Muscle of leg (tissue), 11 donors: ENCODE data around the gene EPM2A. TPM values are rescaled to one million over a fixed set of nuclear protein-coding genes. Genes with fewer than 3 reads are reported as not detected.
A peak's percentile ranks its signal among the peaks of the same experiment; 100 is the strongest.

Experiments
- DNase-seq: peaks from one replicate; pipeline ENCODE4 v3.0.0; 2013
- H3K27ac ChIP-seq: one replicate; pipeline ENCODE4 v1.5.1; 2013; ENCODE audit warnings: mild to moderate bottlenecking, low read length, control low read depth
- H3K27me3 ChIP-seq: one replicate; pipeline ENCODE4 v1.6.1; 2013; ENCODE audit warnings: low read length; ENCODE audit not compliant: control insufficient read depth, insufficient read depth
- H3K36me3 ChIP-seq: one replicate; pipeline ENCODE4 v1.6.1; 2013; ENCODE audit warnings: low read length; ENCODE audit not compliant: control insufficient read depth, insufficient read depth
- H3K4me1 ChIP-seq: one replicate; pipeline ENCODE4 v1.6.1; 2013; ENCODE audit warnings: low read length; ENCODE audit not compliant: control insufficient read depth, insufficient read depth
- H3K4me3 ChIP-seq: one replicate; pipeline ENCODE4 v1.5.1; 2013; ENCODE audit warnings: low read length, control low read depth
- H3K9me3 ChIP-seq: replicated peaks from 2 replicates; pipeline ENCODE4 v1.6.1; 2013; ENCODE audit warnings: low read depth, low read length; ENCODE audit not compliant: control insufficient read depth
- WGBS: methylation state at CpG from one replicate; pipeline ENCODE4 v1.1.5; 2013; ENCODE audit warnings: missing lambda C conversion rate; ENCODE audit not compliant: insufficient coverage; 5-methylcytosine and 5-hydroxymethylcytosine counted together
- polyA plus RNA-seq, 8 donors: library from polyadenylated mRNA; unstranded; fragments of 120-200 nt; gene quantifications; one replicate each; pipeline versions ENCODE4 v1.2.1 to v1.2.3, GENCODE V29; 2013; ENCODE audit warnings: inconsistent platforms in 1 of 8, low replicate concordance in 1 of 8; ENCODE audit not compliant: insufficient read length in 8 of 8, insufficient read depth in 1 of 8
- total RNA-seq: library from RNA; stranded (reverse); fragments of 120-200 nt; gene quantifications from one replicate; pipeline ENCODE4 v1.2.4, GENCODE V29; 2013

The EPM2A gene
- total and polyA plus RNA-seq, 9 donors: 11.4 to 18.0 (median 13.9) TPM

DNA sequence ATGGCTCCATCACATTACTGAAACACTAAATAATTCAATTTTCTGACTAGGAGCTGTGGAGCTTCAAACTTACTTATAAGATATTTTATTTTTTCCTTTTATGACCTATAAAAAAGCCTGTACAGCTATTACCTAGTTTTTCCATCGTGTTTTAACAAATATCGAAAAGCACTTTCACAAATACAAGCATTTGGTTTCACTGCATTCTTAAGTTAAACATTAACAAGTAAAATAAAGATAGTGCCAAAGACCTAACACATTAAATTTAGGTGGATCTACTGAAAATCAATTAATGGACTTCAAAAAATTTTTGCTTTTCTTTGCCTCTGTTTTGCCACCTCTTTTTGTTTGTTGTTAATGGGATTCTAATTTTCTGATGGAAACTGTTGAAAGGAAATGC is 83.3 kb downstream of the EPM2A start:
- H3K9me3 ChIP-seq: no peaks in the 10 kb centered on the region
- no CpG with 5 or more reads among the region's 2 CpGs for WGBS
- DNase-seq: no peak
- H3K4me3 ChIP-seq: no peak overlapping the region
- no peaks in the 10 kb centered on the region for H3K27me3 ChIP-seq
- H3K36me3 ChIP-seq: no peaks in the 10 kb centered on the region
- H3K4me1 ChIP-seq: no peaks in the 10 kb centered on the region
- no peak overlapping the region for H3K27ac ChIP-seq

DNA sequence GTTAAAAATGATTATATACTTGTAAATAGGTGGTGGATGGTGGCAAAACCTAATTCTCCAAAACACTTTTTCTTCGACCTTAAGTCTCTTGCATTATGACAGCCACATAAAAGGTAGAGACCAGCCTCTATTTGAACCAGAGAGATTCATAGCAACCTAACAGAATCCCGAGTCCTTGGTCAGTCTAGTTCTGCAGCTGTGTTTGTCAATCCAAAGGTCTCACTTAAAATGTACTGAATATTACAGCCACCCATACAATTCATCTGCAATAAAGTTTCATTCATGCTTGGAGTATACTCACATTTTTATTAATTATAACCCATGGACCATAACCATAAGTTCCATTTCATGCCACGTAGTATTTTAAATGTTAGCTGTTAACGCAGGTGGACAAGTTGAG is 87.2 kb downstream of the EPM2A start:
- Histone ChIP-seq H3K9me3 (no peaks in the 10 kb centered on the region), H3K4me1 (no peaks in the 10 kb centered on the region), H3K27ac (no peak overlapping the region), H3K4me3 (no peak overlapping the region), H3K27me3 (no peaks in the 10 kb centered on the region), H3K36me3 (no peaks in the 10 kb centered on the region)
- 100% methylated on average over 1 of the region's 4 CpGs for WGBS
- no peak for DNase-seq

GRCh38 chr6:145647602-145648001 is 87.7 kb downstream of the EPM2A start:
- no peaks in the 10 kb centered on the region for H3K36me3 ChIP-seq
- no CpG with 5 or more reads among the region's 1 CpG for WGBS

GRCh38 chr6:145643760-145644159 is 91.6 kb downstream of the EPM2A start:
- H3K9me3 ChIP-seq: no peaks in the 10 kb centered on the region
- H3K4me3 ChIP-seq: no peak overlapping the region
- H3K27me3 ChIP-seq: no peaks in the 10 kb centered on the region
- no peak overlapping the region for H3K27ac ChIP-seq
- no peaks in the 10 kb centered on the region for H3K4me1 ChIP-seq
- DNase-seq: no peak
- H3K36me3 ChIP-seq: no peaks in the 10 kb centered on the region
- no CpG with 5 or more reads among the region's 3 CpGs for WGBS

More at GRCh38 chr6:145647602-145648001, 87.7 kb downstream of the EPM2A start:
- no peaks in the 10 kb centered on the region for H3K9me3 ChIP-seq
- H3K4me3 ChIP-seq: no peak overlapping the region
- H3K27ac ChIP-seq: no peak overlapping the region
- no peaks in the 10 kb centered on the region for H3K4me1 ChIP-seq
- H3K27me3 ChIP-seq: no peaks in the 10 kb centered on the region
- no peak for DNase-seq

- Histone ChIP-seq H3K27ac (no peak overlapping the region), H3K4me3 (no peak overlapping the region), H3K36me3 (no peaks in the 10 kb centered on the region), H3K27me3 (no peaks in the 10 kb centered on the region), H3K9me3 (no peaks in the 10 kb centered on the region), H3K4me1 (no peaks in the 10 kb centered on the region)
- 48% methylated on average over 10 of the region's 11 CpGs for WGBS
- DNase-seq: peak; percentile 89
These were observed 101.2 kb downstream of the EPM2A start for GRCh38 chr6:145633981-145634627.

GRCh38 chr6:145632971-145633370 is 102.3 kb downstream of the EPM2A start:
- no peaks in the 10 kb centered on the region for H3K27me3 ChIP-seq

GRCh38 chr6:145631374-145631773 is 103.9 kb downstream of the EPM2A start:
- Histone ChIP-seq H3K27ac (no peak overlapping the region), H3K4me3 (no peak overlapping the region), H3K36me3 (no peaks in the 10 kb centered on the region), H3K9me3 (no peaks in the 10 kb centered on the region), H3K27me3 (no peaks in the 10 kb centered on the region), H3K4me1 (no peaks in the 10 kb centered on the region)
- no peak for DNase-seq

More at GRCh38 chr6:145632971-145633370, 102.3 kb downstream of the EPM2A start:
- no peak overlapping the region for H3K27ac ChIP-seq
- DNase-seq: no peak
- H3K4me3 ChIP-seq: no peak overlapping the region
- no peaks in the 10 kb centered on the region for H3K9me3 ChIP-seq
- no peaks in the 10 kb centered on the region for H3K36me3 ChIP-seq
- H3K4me1 ChIP-seq: no peaks in the 10 kb centered on the region
- WGBS: no CpG with 5 or more reads among the region's 6 CpGs

GRCh38 chr6:145630598-145630997 is 104.7 kb downstream of the EPM2A start:
- Histone ChIP-seq H3K36me3 (no peaks in the 10 kb centered on the region), H3K4me3 (no peak overlapping the region), H3K27ac (no peak overlapping the region), H3K9me3 (no peaks in the 10 kb centered on the region), H3K27me3 (no peaks in the 10 kb centered on the region), H3K4me1 (no peaks in the 10 kb centered on the region)
- WGBS: 88% methylated on average over 1 of the region's 3 CpGs
- no peak for DNase-seq

- 80% methylated on average over 2 of the region's 4 CpGs for WGBS
- Histone ChIP-seq H3K27me3 (no peaks in the 10 kb centered on the region), H3K36me3 (no peaks in the 10 kb centered on the region), H3K4me1 (no peaks in the 10 kb centered on the region), H3K9me3 (no peaks in the 10 kb centered on the region), H3K27ac (no peak overlapping the region), H3K4me3 (no peak overlapping the region)
- no peak for DNase-seq
These were observed 105.8 kb downstream of the EPM2A start for GRCh38 chr6:145629478-145629877.

- DNase-seq: no peak
- Histone ChIP-seq H3K9me3 (no peaks in the 10 kb centered on the region), H3K4me1 (no peaks in the 10 kb centered on the region), H3K36me3 (no peaks in the 10 kb centered on the region), H3K4me3 (no peak overlapping the region), H3K27me3 (no peaks in the 10 kb centered on the region), H3K27ac (no peak overlapping the region)
- WGBS: 88% methylated on average over 16 of the region's 17 CpGs
These were observed 107.9 kb downstream of the EPM2A start for GRCh38 chr6:145627451-145627850.

GRCh38 chr6:145626857-145627256 is 108.5 kb downstream of the EPM2A start:
- H3K4me3 ChIP-seq: no peak overlapping the region
- DNase-seq: no peak
- no peaks in the 10 kb centered on the region for H3K36me3 ChIP-seq
- no peaks in the 10 kb centered on the region for H3K27me3 ChIP-seq
- H3K4me1 ChIP-seq: no peaks in the 10 kb centered on the region
- no peaks in the 10 kb centered on the region for H3K9me3 ChIP-seq
- no peak overlapping the region for H3K27ac ChIP-seq
- 68% methylated on average over 5 of the region's 7 CpGs for WGBS
